ENCODE measurements around the gene ZSWIM6. TPM values are rescaled to one million over a fixed set of nuclear protein-coding genes. Genes with fewer than 3 reads are reported as not detected.
A peak's percentile ranks its signal among the peaks of the same experiment; 100 is the strongest.

Gene ZSWIM6
- total and polyA plus RNA-seq, 2 donors, result 3.7 to 9.0 TPM

DNA sequence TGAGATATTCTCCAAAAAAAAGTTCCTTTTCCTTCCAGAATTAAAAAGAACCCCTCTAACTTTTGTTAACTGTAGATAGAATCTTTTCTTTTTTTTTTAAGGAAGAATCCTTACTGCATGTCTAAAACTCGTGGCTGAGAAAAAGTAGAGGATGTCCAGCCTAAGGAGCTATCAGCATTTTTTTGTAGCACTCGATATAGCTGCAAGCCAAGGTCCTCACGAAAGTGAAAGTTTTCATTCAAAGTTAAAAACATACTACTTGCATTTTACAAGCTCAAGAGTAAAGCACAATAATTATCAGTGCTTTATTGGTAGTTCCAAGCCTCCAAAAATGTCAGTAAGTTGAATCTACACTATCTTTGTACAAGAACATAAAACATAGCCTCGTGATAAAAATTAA, 28.7 kb upstream of the ZSWIM6 start:
- H3K4me1 ChIP-seq (ENCODE audit: control insufficient read depth in 2 of 2, insufficient read depth in 2 of 2, low read length in 2 of 2), result peaks cover 0 to 6% of the 10 kb centered on the region in 2 donors
- no peak overlapping the region for H3K4me3 ChIP-seq (ENCODE audit: low read length in 2 of 2)
- no peaks in the 10 kb centered on the region for H3K27me3 ChIP-seq (ENCODE audit: control insufficient read depth in 2 of 2, insufficient read depth in 1 of 2, low read length in 1 of 2)
- no peaks in the 10 kb centered on the region for H3K36me3 ChIP-seq (ENCODE audit: control insufficient read depth in 2 of 2, insufficient read depth in 2 of 2, low read length in 1 of 2)
- no peaks in the 10 kb centered on the region for H3K9me3 ChIP-seq (ENCODE audit: control insufficient read depth in 2 of 2, insufficient read depth in 1 of 2, low read length in 1 of 2)
- H3K27ac ChIP-seq (ENCODE audit: low read depth in 1 of 2, low read length in 1 of 2), result no peak overlapping the region
- WGBS, result 47% methylated on average over 4 of the region's 4 CpGs
- DNase-seq (ENCODE audit: low read depth in 6 of 9, low spot score in 9 of 9), result no peak

DNA sequence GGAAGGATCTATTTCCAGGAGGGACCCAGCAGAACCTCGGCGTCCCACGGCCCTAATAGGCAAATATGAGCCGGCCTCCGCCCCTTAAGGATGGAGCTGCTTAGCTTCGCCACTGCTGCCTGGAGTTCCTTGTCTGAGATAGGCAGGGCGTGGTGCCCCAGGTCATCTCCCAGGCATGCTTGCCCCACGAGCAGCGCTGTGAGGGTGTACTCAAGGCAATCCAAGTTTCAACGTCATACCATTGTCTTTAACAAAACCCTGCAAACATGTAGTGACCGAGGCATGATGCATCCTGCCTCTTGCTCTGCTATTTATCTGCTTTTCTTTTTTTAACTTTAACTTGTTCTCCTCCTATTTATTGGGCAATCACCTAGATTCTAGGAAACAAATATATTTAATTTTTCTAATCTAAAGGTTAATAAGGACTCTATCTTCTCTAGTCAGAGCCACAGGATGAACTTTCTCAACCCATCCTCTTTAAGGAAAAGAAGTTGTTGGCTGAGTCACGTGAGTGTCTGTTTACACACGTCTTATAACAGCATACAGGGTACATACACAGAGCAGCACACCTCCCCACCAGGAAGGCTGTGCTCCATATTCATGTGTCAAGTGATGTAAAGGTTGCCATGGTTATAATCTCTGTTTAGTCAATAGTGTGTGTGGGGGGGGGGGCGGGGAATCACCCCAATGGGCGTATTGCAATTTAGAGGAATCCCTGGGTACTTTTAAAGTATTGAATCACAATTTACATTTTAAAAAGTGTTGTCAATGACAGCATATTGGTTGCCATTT, 27.3 kb upstream of the ZSWIM6 start:
- H3K4me1 ChIP-seq (ENCODE audit: control insufficient read depth in 2 of 2, insufficient read depth in 2 of 2, low read length in 2 of 2), result no peaks in the 10 kb centered on the region
- DNase-seq (ENCODE audit: low read depth in 6 of 9, low spot score in 9 of 9), result no peak
- H3K27me3 ChIP-seq (ENCODE audit: control insufficient read depth in 2 of 2, insufficient read depth in 1 of 2, low read length in 1 of 2), result no peaks in the 10 kb centered on the region
- peak overlapping the region in 1 of 2 donors; percentile 31 for H3K27ac ChIP-seq (ENCODE audit: low read depth in 1 of 2, low read length in 1 of 2)
- H3K4me3 ChIP-seq (ENCODE audit: low read length in 2 of 2), result no peak overlapping the region
- WGBS, result 92% methylated on average over 15 of the region's 15 CpGs
- no peaks in the 10 kb centered on the region for H3K36me3 ChIP-seq (ENCODE audit: control insufficient read depth in 2 of 2, insufficient read depth in 2 of 2, low read length in 1 of 2)
- no peaks in the 10 kb centered on the region for H3K9me3 ChIP-seq (ENCODE audit: control insufficient read depth in 2 of 2, insufficient read depth in 1 of 2, low read length in 1 of 2)

DNA sequence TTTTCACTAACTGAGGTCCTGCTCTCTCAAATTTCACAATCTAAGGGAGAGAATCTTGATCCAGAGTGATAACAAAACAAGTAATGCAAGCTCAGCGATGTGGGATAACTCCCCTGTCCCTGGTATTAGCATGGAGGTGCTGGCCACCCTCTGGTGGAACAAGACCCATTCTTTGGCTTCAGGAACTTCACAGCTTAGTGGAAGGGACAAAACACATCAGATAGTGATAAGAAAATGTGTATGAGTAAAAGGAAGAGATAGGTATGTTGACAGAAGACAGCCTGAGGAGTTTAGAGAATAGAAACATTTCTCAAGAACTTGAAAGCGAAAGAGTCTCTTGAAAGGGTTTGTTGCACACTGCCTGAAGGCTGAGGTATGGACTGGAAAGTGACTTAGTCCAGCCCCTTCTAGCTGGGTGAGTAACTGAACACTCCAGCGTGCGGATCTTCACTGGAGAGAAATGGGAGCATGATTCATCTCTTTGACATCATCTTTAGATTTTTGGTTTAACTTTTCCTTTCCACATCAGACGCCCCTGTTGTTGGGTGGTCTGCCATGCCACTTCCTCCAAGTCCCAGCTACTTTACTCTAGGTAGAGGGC, 25.4 kb upstream of the ZSWIM6 start:
- no peak for DNase-seq (ENCODE audit: low read depth in 6 of 9, low spot score in 9 of 9)
- no peaks in the 10 kb centered on the region for H3K36me3 ChIP-seq (ENCODE audit: control insufficient read depth in 2 of 2, insufficient read depth in 2 of 2, low read length in 1 of 2)
- H3K27ac ChIP-seq (ENCODE audit: low read depth in 1 of 2, low read length in 1 of 2), result peak overlapping the region in 1 of 2 donors; percentile 26
- 84% methylated on average over 5 of the region's 5 CpGs for WGBS
- H3K9me3 ChIP-seq (ENCODE audit: control insufficient read depth in 2 of 2, insufficient read depth in 1 of 2, low read length in 1 of 2), result no peaks in the 10 kb centered on the region
- H3K27me3 ChIP-seq (ENCODE audit: control insufficient read depth in 2 of 2, insufficient read depth in 1 of 2, low read length in 1 of 2), result no peaks in the 10 kb centered on the region
- no peaks in the 10 kb centered on the region for H3K4me1 ChIP-seq (ENCODE audit: control insufficient read depth in 2 of 2, insufficient read depth in 2 of 2, low read length in 2 of 2)
- no peak overlapping the region for H3K4me3 ChIP-seq (ENCODE audit: low read length in 2 of 2)

DNA sequence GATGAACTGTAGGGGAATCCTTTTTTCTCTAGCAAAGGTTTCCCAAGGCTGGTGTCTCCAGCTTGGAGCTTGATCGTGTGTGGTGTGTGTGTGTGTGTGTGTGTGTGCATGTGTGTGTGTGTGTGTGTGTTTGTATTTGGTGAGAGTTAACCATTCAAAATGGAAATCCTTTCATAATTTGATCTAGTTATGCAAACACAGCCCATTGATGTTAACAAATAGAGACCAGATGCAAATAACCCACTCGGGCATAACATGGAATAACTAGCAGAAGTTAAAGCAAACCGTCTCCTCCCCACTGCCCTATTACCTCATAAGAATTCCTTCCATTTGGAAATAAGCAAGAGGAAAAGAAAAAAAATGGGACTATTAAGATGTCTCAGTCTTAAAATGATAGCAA, 24.9 kb upstream of the ZSWIM6 start:
- Histone ChIP-seq H3K36me3 (ENCODE audit: control insufficient read depth in 2 of 2, insufficient read depth in 2 of 2, low read length in 1 of 2) (no peaks in the 10 kb centered on the region), H3K27ac (ENCODE audit: low read depth in 1 of 2, low read length in 1 of 2) (peak overlapping the region in 1 of 2 donors; percentile 26), H3K4me3 (ENCODE audit: low read length in 2 of 2) (no peak overlapping the region), H3K9me3 (ENCODE audit: control insufficient read depth in 2 of 2, insufficient read depth in 1 of 2, low read length in 1 of 2) (no peaks in the 10 kb centered on the region), H3K4me1 (ENCODE audit: control insufficient read depth in 2 of 2, insufficient read depth in 2 of 2, low read length in 2 of 2) (no peaks in the 10 kb centered on the region), H3K27me3 (ENCODE audit: control insufficient read depth in 2 of 2, insufficient read depth in 1 of 2, low read length in 1 of 2) (no peaks in the 10 kb centered on the region)
- no peak for DNase-seq (ENCODE audit: low read depth in 6 of 9, low spot score in 9 of 9)
- WGBS, result 95% methylated on average over 3 of the region's 3 CpGs

DNA sequence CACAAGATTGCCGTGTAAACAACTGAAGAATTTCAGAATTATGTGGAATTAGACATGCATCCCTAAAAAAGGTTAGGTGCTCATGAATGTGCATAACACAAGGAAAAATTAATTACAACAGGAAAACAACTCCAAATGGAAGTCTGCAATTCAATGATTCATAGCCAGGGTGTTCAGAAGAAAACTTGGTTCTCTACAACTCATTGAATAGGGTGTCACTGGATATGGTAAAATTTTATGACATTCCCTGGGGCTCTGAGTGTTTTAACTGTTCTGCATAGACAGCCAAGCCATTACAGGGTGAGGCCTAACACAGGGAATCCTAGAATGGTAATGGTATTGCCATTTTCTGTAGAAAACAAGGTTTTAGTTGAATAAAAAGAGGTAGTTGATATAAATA, 24.4 kb upstream of the ZSWIM6 start:
- no peaks in the 10 kb centered on the region for H3K9me3 ChIP-seq (ENCODE audit: control insufficient read depth in 2 of 2, insufficient read depth in 1 of 2, low read length in 1 of 2)
- H3K4me3 ChIP-seq (ENCODE audit: low read length in 2 of 2), result no peak overlapping the region
- 99% methylated on average over 1 of the region's 1 CpG for WGBS

DNA sequence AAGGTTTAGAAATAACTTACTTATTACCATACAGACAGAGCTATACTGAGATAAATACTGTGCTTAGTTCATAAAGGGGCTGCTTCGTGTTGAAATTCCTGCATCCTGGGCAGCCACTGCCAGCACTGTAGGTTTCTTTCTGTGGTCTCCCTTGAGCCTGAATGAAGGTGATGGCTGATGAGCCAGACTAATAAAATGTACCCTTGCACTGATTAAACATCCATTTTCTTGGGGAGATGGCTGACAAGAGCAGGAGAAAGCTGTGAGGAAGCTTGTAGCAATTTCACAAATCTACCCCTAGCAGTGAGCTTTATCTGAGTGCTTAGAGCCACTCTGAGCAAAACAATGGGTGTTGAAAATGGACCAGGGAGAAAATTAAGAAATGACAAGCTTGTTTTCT, 23.3 kb upstream of the ZSWIM6 start:
- H3K4me3 ChIP-seq (ENCODE audit: low read length in 2 of 2), result no peak overlapping the region
- no peak for DNase-seq (ENCODE audit: low read depth in 6 of 9, low spot score in 9 of 9)
- no peaks in the 10 kb centered on the region for H3K4me1 ChIP-seq (ENCODE audit: control insufficient read depth in 2 of 2, insufficient read depth in 2 of 2, low read length in 2 of 2)
- H3K27ac ChIP-seq (ENCODE audit: low read depth in 1 of 2, low read length in 1 of 2), result no peak overlapping the region
- no peaks in the 10 kb centered on the region for H3K9me3 ChIP-seq (ENCODE audit: control insufficient read depth in 2 of 2, insufficient read depth in 1 of 2, low read length in 1 of 2)
- H3K36me3 ChIP-seq (ENCODE audit: control insufficient read depth in 2 of 2, insufficient read depth in 2 of 2, low read length in 1 of 2), result no peaks in the 10 kb centered on the region
- WGBS, result 97% methylated on average over 1 of the region's 1 CpG
- H3K27me3 ChIP-seq (ENCODE audit: control insufficient read depth in 2 of 2, insufficient read depth in 1 of 2, low read length in 1 of 2), result no peaks in the 10 kb centered on the region

More for the DNA sequence above, 24.4 kb upstream of the ZSWIM6 start:
- no peak for DNase-seq (ENCODE audit: low read depth in 6 of 9, low spot score in 9 of 9)
- no peak overlapping the region for H3K27ac ChIP-seq (ENCODE audit: low read depth in 1 of 2, low read length in 1 of 2)
- no peaks in the 10 kb centered on the region for H3K36me3 ChIP-seq (ENCODE audit: control insufficient read depth in 2 of 2, insufficient read depth in 2 of 2, low read length in 1 of 2)
- no peaks in the 10 kb centered on the region for H3K4me1 ChIP-seq (ENCODE audit: control insufficient read depth in 2 of 2, insufficient read depth in 2 of 2, low read length in 2 of 2)
- no peaks in the 10 kb centered on the region for H3K27me3 ChIP-seq (ENCODE audit: control insufficient read depth in 2 of 2, insufficient read depth in 1 of 2, low read length in 1 of 2)

DNA sequence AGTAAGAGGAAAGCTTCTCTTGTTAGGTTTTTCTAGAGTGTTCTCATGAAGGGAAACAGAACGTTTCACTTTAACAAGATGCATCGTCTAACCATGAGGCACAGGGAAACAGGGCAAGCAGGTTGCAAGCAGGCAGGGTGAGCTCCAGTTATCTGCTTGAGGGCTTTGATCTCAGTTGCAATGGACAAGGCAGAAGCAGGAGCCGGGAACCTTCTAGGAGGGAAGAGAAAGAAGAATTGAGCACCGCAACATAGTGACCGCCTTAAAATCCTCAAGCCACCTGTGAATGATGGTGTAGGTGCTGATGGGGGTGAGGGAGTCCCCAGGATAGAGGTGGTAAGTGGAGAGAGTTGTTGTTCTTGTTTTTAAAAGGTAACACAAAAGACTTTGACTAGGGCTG, 22.9 kb upstream of the ZSWIM6 start:
- H3K4me3 ChIP-seq (ENCODE audit: low read length in 2 of 2), result no peak overlapping the region
- WGBS, result 94% methylated on average over 5 of the region's 5 CpGs
- H3K9me3 ChIP-seq (ENCODE audit: control insufficient read depth in 2 of 2, insufficient read depth in 1 of 2, low read length in 1 of 2), result no peaks in the 10 kb centered on the region
- no peaks in the 10 kb centered on the region for H3K4me1 ChIP-seq (ENCODE audit: control insufficient read depth in 2 of 2, insufficient read depth in 2 of 2, low read length in 2 of 2)
- H3K27ac ChIP-seq (ENCODE audit: low read depth in 1 of 2, low read length in 1 of 2), result no peak overlapping the region
- H3K36me3 ChIP-seq (ENCODE audit: control insufficient read depth in 2 of 2, insufficient read depth in 2 of 2, low read length in 1 of 2), result no peaks in the 10 kb centered on the region
- no peak for DNase-seq (ENCODE audit: low read depth in 6 of 9, low spot score in 9 of 9)
- no peaks in the 10 kb centered on the region for H3K27me3 ChIP-seq (ENCODE audit: control insufficient read depth in 2 of 2, insufficient read depth in 1 of 2, low read length in 1 of 2)

DNA sequence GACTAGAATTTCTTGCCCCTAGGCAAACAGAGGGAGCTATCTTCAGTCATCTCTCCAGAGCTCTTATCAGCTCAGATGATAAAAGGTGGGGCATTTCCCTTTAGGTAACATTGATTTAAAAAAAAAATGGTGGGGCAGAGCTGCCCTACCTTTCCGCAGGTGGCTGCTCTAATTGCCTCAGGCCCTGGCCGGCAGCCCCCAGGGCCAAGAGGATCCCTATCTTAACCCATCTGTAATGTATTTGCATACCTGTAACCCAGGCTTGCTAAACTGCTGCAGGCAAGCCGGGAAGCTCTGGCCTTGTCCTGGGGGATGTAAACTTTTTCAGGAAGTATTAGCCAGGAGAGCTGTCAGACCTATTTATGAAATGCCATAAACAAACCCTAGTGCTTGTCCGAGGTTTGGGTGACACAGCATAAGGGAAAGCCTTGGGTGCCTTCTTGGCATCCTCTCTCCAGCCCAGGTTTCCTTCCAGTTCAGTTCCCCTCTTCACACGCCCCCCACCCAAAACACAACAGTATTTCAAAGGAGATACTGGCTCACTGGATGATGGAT, 20.9 kb upstream of the ZSWIM6 start:
- no peaks in the 10 kb centered on the region for H3K9me3 ChIP-seq (ENCODE audit: control insufficient read depth in 2 of 2, insufficient read depth in 1 of 2, low read length in 1 of 2)
- no peak overlapping the region for H3K4me3 ChIP-seq (ENCODE audit: low read length in 2 of 2)
- no peaks in the 10 kb centered on the region for H3K27me3 ChIP-seq (ENCODE audit: control insufficient read depth in 2 of 2, insufficient read depth in 1 of 2, low read length in 1 of 2)
- 93% methylated on average over 5 of the region's 5 CpGs for WGBS
- H3K27ac ChIP-seq (ENCODE audit: low read depth in 1 of 2, low read length in 1 of 2), result no peak overlapping the region
- H3K4me1 ChIP-seq (ENCODE audit: control insufficient read depth in 2 of 2, insufficient read depth in 2 of 2, low read length in 2 of 2), result no peaks in the 10 kb centered on the region
- no peak for DNase-seq (ENCODE audit: low read depth in 6 of 9, low spot score in 9 of 9)
- no peaks in the 10 kb centered on the region for H3K36me3 ChIP-seq (ENCODE audit: control insufficient read depth in 2 of 2, insufficient read depth in 2 of 2, low read length in 1 of 2)
